OCI-LY3 (cell line): ENCODE measurements around the gene RASGRF2.

Experiments used
- H2AFZ ChIP-seq: fragments of 200-600, 300-600 bp; shearing (Covaris generic); 2 replicates; pipeline ENCODE4 v1.6.0; 2014; ENCODE audit warnings: antibody characterized with exemption, low read depth, low read length
- H3K27ac ChIP-seq: fragments of 200-600, 300-600 bp; sonication (generic); 2 replicates; pipeline ENCODE4 v1.5.1; 2014; ENCODE audit warnings: mild to moderate bottlenecking, low read length, moderate library complexity, mixed read lengths
- H3K27me3 ChIP-seq: fragments of 200-600, 300-600 bp; sonication (generic); 2 replicates; pipeline ENCODE4 v1.6.1; 2014; ENCODE audit warnings: low read depth, low read length, mixed read lengths
- H3K36me3 ChIP-seq: fragments of 200-600, 300-600 bp; sonication (generic); replicated peaks from 2 replicates; pipeline ENCODE3; 2014; ENCODE audit warnings: low read depth, low read length, mixed read lengths
- H3K4me1 ChIP-seq: fragments of 300-600, 200-600 bp; sonication (generic); 2 replicates; pipeline ENCODE4 v1.6.1; 2014; ENCODE audit warnings: low read length, mixed read lengths
- H3K4me2 ChIP-seq: fragments of 200-600, 300-600 bp; sonication (generic); 2 replicates; pipeline ENCODE4 v1.6.1; 2014; ENCODE audit warnings: low read length, mixed read lengths
- H3K4me3 ChIP-seq: fragments of 300-600, 200-600 bp; sonication (generic); 2 replicates; pipeline ENCODE4 v1.5.1; 2014; ENCODE audit warnings: antibody characterized with exemption, mild to moderate bottlenecking, low read length, moderate library complexity
- H3K79me2 ChIP-seq: fragments of 300-600, 200-600 bp; shearing (Covaris generic); 2 replicates; pipeline ENCODE4 v1.6.1; 2014; ENCODE audit warnings: mild to moderate bottlenecking, low read length, mixed read lengths
- H3K9ac ChIP-seq: fragments of 300-600, 200-600 bp; shearing (Covaris generic); 2 replicates; pipeline ENCODE4 v1.6.0; 2014; ENCODE audit warnings: mild to moderate bottlenecking, low read length, moderate library complexity
- H3K9me3 ChIP-seq: fragments of 200-600, 300-600 bp; shearing (Covaris generic); 2 replicates; pipeline ENCODE4 v1.6.1; 2014; ENCODE audit warnings: low read length, mixed read lengths; ENCODE audit not compliant: insufficient read depth
- H4K20me1 ChIP-seq: fragments of 200-600, 300-600 bp; sonication (generic); 2 replicates; pipeline ENCODE4 v1.6.1; 2016; ENCODE audit warnings: low read length, mixed read lengths; ENCODE audit not compliant: insufficient read depth
- CTCF ChIP-seq: fragments of 200-600, 300-600 bp; sonication (generic); IDR thresholded peaks from 2 replicates; pipeline ENCODE4 v1.5.1; 2014; ENCODE audit warnings: antibody characterized with exemption, low read length, low read depth
- EZH2phosphoT487 ChIP-seq: fragments of 200-600 bp; shearing (Covaris generic); IDR thresholded peaks from 2 replicates; pipeline ENCODE4 v1.6.1; 2018; ENCODE audit warnings: antibody characterized with exemption, mixed run types, low read depth

Gene RASGRF2

GRCh38 chr5:81093536-81094196 is 133.5 kb downstream of the RASGRF2 start:
- Histone ChIP-seq H3K79me2 (no peaks in the 10 kb centered on the region), H4K20me1 (no peaks in the 10 kb centered on the region), H3K4me2 (no peak overlapping the region), H3K4me3 (no peak overlapping the region), H3K4me1 (no peaks in the 10 kb centered on the region), H3K9me3 (no peaks in the 10 kb centered on the region), H3K9ac (no peak overlapping the region), H3K27me3 (no peaks in the 10 kb centered on the region), H2AFZ (no peak overlapping the region), H3K36me3 (no peaks in the 10 kb centered on the region), H3K27ac (no peak overlapping the region)
- TF ChIP-seq EZH2phosphoT487 = no peak
- no peak for TF ChIP-seq CTCF

- no peak for TF ChIP-seq EZH2phosphoT487
- no peak for TF ChIP-seq CTCF
- H3K36me3 ChIP-seq = no peaks in the 10 kb centered on the region
Measured at GRCh38 chr5:81095835-81096234, 135.7 kb downstream of the RASGRF2 start.

GRCh38 chr5:81097713-81098112 is 137.6 kb downstream of the RASGRF2 start:
- no peak for TF ChIP-seq EZH2phosphoT487
- no peak for TF ChIP-seq CTCF
- Histone ChIP-seq H3K79me2 (no peaks in the 10 kb centered on the region), H3K4me3 (no peak overlapping the region), H3K4me1 (no peaks in the 10 kb centered on the region), H3K9me3 (no peaks in the 10 kb centered on the region), H3K36me3 (no peaks in the 10 kb centered on the region), H3K27me3 (no peaks in the 10 kb centered on the region), H4K20me1 (no peaks in the 10 kb centered on the region), H3K9ac (no peak overlapping the region), H3K4me2 (no peak overlapping the region), H3K27ac (no peak overlapping the region), H2AFZ (no peak overlapping the region)

More at GRCh38 chr5:81095835-81096234, 135.7 kb downstream of the RASGRF2 start:
- H4K20me1 ChIP-seq = no peaks in the 10 kb centered on the region
- H3K4me3 ChIP-seq = no peak overlapping the region
- no peak overlapping the region for H2AFZ ChIP-seq
- H3K27ac ChIP-seq = no peak overlapping the region
- H3K4me2 ChIP-seq = no peak overlapping the region
- H3K4me1 ChIP-seq = no peaks in the 10 kb centered on the region
- no peaks in the 10 kb centered on the region for H3K27me3 ChIP-seq
- no peak overlapping the region for H3K9ac ChIP-seq
- H3K79me2 ChIP-seq = no peaks in the 10 kb centered on the region
- H3K9me3 ChIP-seq = no peaks in the 10 kb centered on the region

- Histone ChIP-seq H2AFZ (no peak overlapping the region), H3K4me3 (no peak overlapping the region), H3K36me3 (no peaks in the 10 kb centered on the region), H3K27me3 (no peaks in the 10 kb centered on the region), H3K4me2 (no peak overlapping the region), H3K9me3 (no peaks in the 10 kb centered on the region), H3K79me2 (no peaks in the 10 kb centered on the region), H4K20me1 (no peaks in the 10 kb centered on the region), H3K27ac (no peak overlapping the region), H3K4me1 (peaks cover 7% of the 10 kb centered on the region; the same call in 1 of the 2 replicates), H3K9ac (no peak overlapping the region)
- TF ChIP-seq EZH2phosphoT487 (no peak), CTCF (no peak)
Measured at GRCh38 chr5:81105261-81105877, 145.2 kb downstream of the RASGRF2 start.
